H1 (cell line): ENCODE measurements around the gene PARD3. TPM values are rescaled to one million over a fixed set of nuclear protein-coding genes. Genes with fewer than 3 reads are reported as not detected.

Source experiments
- CTCF ChIA-PET: fragments of 300-600 bp; sonication (Branson Sonifier 250); formaldehyde crosslinking; loops from one replicate; lab custom pipeline; 2021; ENCODE audit not compliant: partially characterized antibody; lab: Charles Lee
- POLR2A ChIA-PET: fragments of 300-600 bp; sonication (Branson Sonifier 250); formaldehyde crosslinking; loops from one replicate; lab custom pipeline; 2021; ENCODE audit warnings: inconsistent platforms; ENCODE audit not compliant: partially characterized antibody; lab: Charles Lee
- DNase-seq, 2 experiments: peaks; one replicate each; pipeline versions ENCODE4 v3.0.0 to v3.0.0-alpha.2; 2010 to 2022; ENCODE audit warnings: low spot score in 2 of 2, low read depth in 1 of 2, mixed read lengths in 1 of 2
- FAIRE-seq: peaks from 2 replicates; lab custom pipeline; 2011; peaks lifted over from hg19 to GRCh38; lab: Jason Lieb, UNC
- H2AFZ ChIP-seq: 2 replicates; pipeline ENCODE4 v1.8.1; 2012; ENCODE audit warnings: low read length, inconsistent platforms
- H2AK5ac ChIP-seq: 2 replicates; pipeline ENCODE4 v1.6.1; 2013; ENCODE audit warnings: low read depth, low read length
- H2BK120ac ChIP-seq: replicated peaks from 2 replicates; pipeline ENCODE3; 2013; ENCODE audit warnings: low read depth, low read length, inconsistent platforms
- H2BK12ac ChIP-seq: 2 replicates; pipeline ENCODE4 v1.6.1; 2013; ENCODE audit warnings: low read depth, low read length
- H2BK15ac ChIP-seq: 2 replicates; pipeline ENCODE4 v1.6.1; 2013; ENCODE audit warnings: low read length
- H2BK20ac ChIP-seq: 2 replicates; pipeline ENCODE4 v1.6.1; 2013; ENCODE audit warnings: low read length
- H2BK5ac ChIP-seq: 2 replicates; pipeline ENCODE4 v1.6.1; 2013; ENCODE audit warnings: low read depth, low read length
- H3K14ac ChIP-seq: 2 replicates; pipeline ENCODE4 v1.6.1; 2013; ENCODE audit warnings: inconsistent platforms; ENCODE audit not compliant: insufficient read length
- H3K18ac ChIP-seq: 2 replicates; pipeline ENCODE4 v1.6.1; 2013; ENCODE audit warnings: low read length; ENCODE audit errors: extremely low read depth
- H3K23ac ChIP-seq: 2 replicates; pipeline ENCODE4 v1.6.1; 2013; ENCODE audit warnings: inconsistent platforms; ENCODE audit not compliant: insufficient read length
- H3K23me2 ChIP-seq: 2 replicates; pipeline ENCODE4 v1.6.1; 2013; ENCODE audit warnings: low read depth, low read length
- H3K27ac ChIP-seq: 2 replicates; pipeline ENCODE4 v1.6.1; 2011; ENCODE audit warnings: low read depth, low read length, inconsistent platforms
- H3K27me3 ChIP-seq, 4 experiments: replicated peaks in 1 of 4; 1 replicate in 1 of 4; 2 replicates in 3 of 4; pipeline versions ENCODE4 v1.6.1 to v1.8.1; 2011 to 2013; ENCODE audit warnings: low read length in 3 of 4, mild to moderate bottlenecking in 3 of 4, inconsistent platforms in 2 of 4, mixed read lengths in 2 of 4, moderate library complexity in 1 of 4; ENCODE audit not compliant: control insufficient read depth in 3 of 4, insufficient read depth in 3 of 4; ENCODE audit errors: extremely low read depth in 1 of 4
- H3K36me3 ChIP-seq, 4 experiments: 2 replicates each; pipeline versions ENCODE4 v1.6.1 to v1.8.1; 2011 to 2013; ENCODE audit warnings: mild to moderate bottlenecking in 4 of 4, low read length in 3 of 4, moderate library complexity in 2 of 4, control low read depth in 1 of 4, inconsistent platforms in 1 of 4; ENCODE audit not compliant: insufficient read depth in 4 of 4, control insufficient read depth in 2 of 4
- H3K4ac ChIP-seq: replicated peaks from 2 replicates; pipeline ENCODE3; 2013; ENCODE audit warnings: low read length, low read depth, mixed read lengths, inconsistent platforms; ENCODE audit not compliant: insufficient read length
- H3K4me1 ChIP-seq, 4 experiments: replicated peaks in 1 of 4; 1 replicate in 1 of 4; 2 replicates in 3 of 4; pipeline versions ENCODE4 v1.6.1 to v1.8.1; 2011 to 2013; ENCODE audit warnings: low read length in 3 of 4, inconsistent platforms in 2 of 4, mixed read lengths in 1 of 4; ENCODE audit not compliant: insufficient read depth in 4 of 4, control insufficient read depth in 3 of 4
- H3K4me2 ChIP-seq, 2 experiments: 2 replicates each; pipeline versions ENCODE4 v1.6.1 to v1.8.1; 2011 to 2013; ENCODE audit warnings: low read depth in 2 of 2, low read length in 2 of 2, control low read depth in 1 of 2, inconsistent platforms in 1 of 2, mild to moderate bottlenecking in 1 of 2; ENCODE audit not compliant: insufficient read depth in 1 of 2
- H3K4me3 ChIP-seq, 4 experiments: fragments of 200-600, 300-600 bp in 1 of 4; sonication (generic), shearing (Covaris generic), sonication (Bioruptor Twin) in 1 of 4; 2 replicates each; pipeline versions ENCODE4 v1.5.1 to v1.8.1; 2011 to 2016; ENCODE audit warnings: low read length in 4 of 4, low read depth in 3 of 4, control low read depth in 2 of 4, inconsistent platforms in 2 of 4, mild to moderate bottlenecking in 2 of 4, mixed read lengths in 1 of 4, moderate library complexity in 1 of 4; ENCODE audit not compliant: insufficient read depth in 2 of 4; ENCODE audit errors: extremely low read depth in 1 of 4
- H3K56ac ChIP-seq: replicated peaks from 2 replicates; pipeline ENCODE3; 2013; ENCODE audit warnings: low read depth, mild to moderate bottlenecking, mixed read lengths, low read length, inconsistent platforms; ENCODE audit not compliant: insufficient read length
- H3K79me1 ChIP-seq: 2 replicates; pipeline ENCODE4 v1.6.1; 2013; ENCODE audit warnings: low read depth, low read length, control low read depth
- H3K79me2 ChIP-seq, 2 experiments: 2 replicates each; pipeline versions ENCODE4 v1.6.1 to v1.8.1; 2012 to 2013; ENCODE audit warnings: low read length in 2 of 2, mild to moderate bottlenecking in 2 of 2, inconsistent platforms in 1 of 2; ENCODE audit not compliant: insufficient read depth in 2 of 2, control insufficient read depth in 1 of 2
- H3K9ac ChIP-seq, 4 experiments: replicated peaks in 1 of 4; 1 replicate in 1 of 4; 2 replicates in 3 of 4; pipeline versions ENCODE4 v1.6.1 to v1.8.1; 2011 to 2013; ENCODE audit warnings: low read depth in 3 of 4, low read length in 3 of 4, control low read depth in 2 of 4, mild to moderate bottlenecking in 2 of 4, moderate library complexity in 2 of 4, inconsistent platforms in 1 of 4; ENCODE audit errors: extremely low read depth in 1 of 4
- H3K9me3 ChIP-seq, 2 experiments: 2 replicates each; pipeline versions ENCODE4 v1.6.1 to v1.8.1; 2012 to 2013; ENCODE audit warnings: mild to moderate bottlenecking in 2 of 2, moderate library complexity in 2 of 2, control low read depth in 1 of 2, inconsistent platforms in 1 of 2, low read depth in 1 of 2, low read length in 1 of 2, mixed read lengths in 1 of 2; ENCODE audit not compliant: insufficient read depth in 2 of 2
- H4K20me1 ChIP-seq, 2 experiments: replicated peaks in 1 of 2; 2 replicates each; pipeline versions ENCODE3 to v1.8.1; 2011 to 2013; ENCODE audit warnings: inconsistent platforms in 2 of 2, low read length in 2 of 2, mild to moderate bottlenecking in 1 of 2; ENCODE audit not compliant: insufficient read depth in 2 of 2, control insufficient read depth in 1 of 2
- H4K5ac ChIP-seq: 2 replicates; pipeline ENCODE4 v1.6.1; 2013; ENCODE audit warnings: low read length, low read depth, mixed read lengths, inconsistent platforms; ENCODE audit not compliant: insufficient read length
- H4K8ac ChIP-seq: 2 replicates; pipeline ENCODE4 v1.8.0; 2013; ENCODE audit warnings: mild to moderate bottlenecking, moderate library complexity, low read length, inconsistent platforms; ENCODE audit not compliant: insufficient read depth; ENCODE audit errors: extremely low read depth
- H4K91ac ChIP-seq: replicated peaks from 2 replicates; pipeline ENCODE3; 2013; ENCODE audit warnings: low read length, mixed read lengths, inconsistent platforms; ENCODE audit not compliant: insufficient read length
- HDAC6 ChIP-seq: IDR thresholded peaks from one replicate; pipeline ENCODE4 v1.7.1; 2012; ENCODE audit warnings: low read depth, mild to moderate bottlenecking, inconsistent platforms, low read length, moderate library complexity
- KDM5A ChIP-seq: fragments of 200-600 bp; IDR thresholded peaks from 2 replicates; pipeline ENCODE4 v1.7.1; 2012; ENCODE audit warnings: mild to moderate bottlenecking, low read length, inconsistent platforms, mixed read lengths
- SUZ12 ChIP-seq: fragments of 200-600 bp; sonication (generic); IDR thresholded peaks from 2 replicates; pipeline ENCODE4 v1.6.1; 2012; ENCODE audit warnings: mild to moderate bottlenecking, inconsistent platforms, low read length, moderate library complexity, mixed read lengths
- WGBS, 2 experiments: shearing (Covaris generic) in 1 of 2; methylation state at CpG; one replicate each; pipeline versions ENCODE4 v1.1.6 to v1.1.7; 2013 to 2015; ENCODE audit warnings: low lambda C conversion rate in 2 of 2, mixed read lengths in 2 of 2, inconsistent platforms in 1 of 2, low coverage in 1 of 2, missing lambda C conversion rate in 1 of 2; ENCODE audit not compliant: insufficient replicate concordance in 2 of 2, insufficient coverage in 1 of 2, insufficient read length in 1 of 2; ENCODE audit errors: extremely low coverage in 1 of 2, missing lambda C conversion rate in 1 of 2; 5-methylcytosine and 5-hydroxymethylcytosine counted together
- polyA plus RNA-seq, 7 experiments: library from polyadenylated mRNA; depleted of rRNA in 3 of 7; stranded (reverse) in 5 of 7; unstranded in 2 of 7; fragments of >200 nt in 5 of 7; fragments of 200-250 nt in 2 of 7; gene quantifications; 1 replicate in 5 of 7; 2 replicates in 1 of 7; 4 replicates in 1 of 7; pipeline versions ENCODE4 v1.2.1 to v1.2.3, GENCODE V29; 2011 to 2013; ENCODE audit warnings: missing spikeins in 2 of 7, mixed read lengths in 2 of 7
- total RNA-seq: library from RNA; stranded (reverse); fragmentation: NEBNext Ultra II Directional; extraction: Animal tissue kit (Norgen Biotek cat#: 25700); gene quantifications from 2 replicates; pipeline ENCODE4 v1.2.1, GENCODE V29; 2021
- TF ChIP-seq, protein P1 (sequence below): IDR thresholded peaks from 2 replicates; pipeline ENCODE4 v1.6.1; 2012; ENCODE audit warnings: inconsistent platforms

PARD3 gene
- total and polyA plus RNA-seq, 2 of the 8 experiments (the other 6 are each of a cell fraction or from before 2014, with no cell fraction given): 19.7 to 49.1 TPM

DNA sequence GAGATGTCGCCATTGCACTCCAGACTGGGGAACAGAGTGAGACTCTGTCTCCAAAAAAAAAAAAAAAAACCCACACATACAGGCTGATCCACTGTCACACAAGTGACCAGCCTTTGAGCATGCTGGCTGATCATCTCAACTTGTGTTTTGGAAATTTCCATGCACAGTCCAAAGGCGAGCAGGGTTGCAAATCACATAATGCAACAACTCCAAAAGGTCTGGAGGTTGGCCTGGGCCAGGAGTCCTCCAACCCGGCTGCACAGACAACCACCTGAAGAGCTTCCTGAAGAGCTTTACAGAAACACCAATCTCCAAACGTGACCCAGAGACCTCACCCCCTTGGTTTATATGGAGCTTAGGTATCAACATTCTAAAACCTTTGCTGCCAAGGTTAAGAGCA, 16.4 kb downstream of the PARD3 start:
- Histone ChIP-seq H3K79me1 (peaks cover 9% of the 10 kb centered on the region; the same call in 1 of the 2 replicates), H2AK5ac (no peak overlapping the region), H3K36me3 (no peaks in the 10 kb centered on the region; a peak in 1 of 8 replicates), H2AFZ (no peak overlapping the region), H3K18ac (no peak overlapping the region), H3K4me1 (peaks cover 0 to 10% (median 4%) of the 10 kb centered on the region in 4 experiments; a peak in 3 of 7 replicates), H4K8ac (no peak overlapping the region), H4K20me1 (peaks cover under 1 to 15% of the 10 kb centered on the region in 2 experiments), H2BK12ac (no peak overlapping the region), H4K91ac (no peak overlapping the region), H3K4me2 (no peak overlapping the region), H2BK20ac (no peak overlapping the region), H3K56ac (no peak overlapping the region), H2BK5ac (no peak overlapping the region), H3K27ac (no peak overlapping the region), H2BK15ac (no peak overlapping the region), H3K23me2 (no peaks in the 10 kb centered on the region), H3K4me3 (no peak overlapping the region), H3K23ac (no peak overlapping the region), H2BK120ac (no peak overlapping the region), H4K5ac (no peak overlapping the region), H3K27me3 (no peaks in the 10 kb centered on the region), H3K79me2 (peaks cover 3 to 95% of the 10 kb centered on the region in 2 experiments), H3K9me3 (no peaks in the 10 kb centered on the region), H3K14ac (no peak overlapping the region), H3K4ac (no peak overlapping the region), H3K9ac (no peak overlapping the region)
- WGBS, 2 experiments: 89% methylated on average over 4 of the region's 4 CpGs; no CpG with 5 or more reads in 1 of the 2 experiments
- ChIA-PET POLR2A (interaction anchor here (0.6 kb wide), 1 partner anchor 19 kb away, joined by 3 read pairs; no protein-coding TSS in a partner anchor), CTCF (interaction anchor here (0.6 to 2.2 kb wide), 2 partner anchors 15 to 450 kb away, joined by 6 read pairs; no protein-coding TSS in a partner anchor)
- no peak for DNase-seq
- no peak for FAIRE-seq
- TF ChIP-seq KDM5A: no peak
- TF ChIP-seq, protein P1, sequence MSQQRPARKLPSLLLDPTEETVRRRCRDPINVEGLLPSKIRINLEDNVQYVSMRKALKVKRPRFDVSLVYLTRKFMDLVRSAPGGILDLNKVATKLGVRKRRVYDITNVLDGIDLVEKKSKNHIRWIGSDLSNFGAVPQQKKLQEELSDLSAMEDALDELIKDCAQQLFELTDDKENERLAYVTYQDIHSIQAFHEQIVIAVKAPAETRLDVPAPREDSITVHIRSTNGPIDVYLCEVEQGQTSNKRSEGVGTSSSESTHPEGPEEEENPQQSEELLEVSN: no peak
- no peak for TF ChIP-seq HDAC6
- no peak for TF ChIP-seq SUZ12
